Measurements from ENCODE around the gene CCDC181.

DNA sequence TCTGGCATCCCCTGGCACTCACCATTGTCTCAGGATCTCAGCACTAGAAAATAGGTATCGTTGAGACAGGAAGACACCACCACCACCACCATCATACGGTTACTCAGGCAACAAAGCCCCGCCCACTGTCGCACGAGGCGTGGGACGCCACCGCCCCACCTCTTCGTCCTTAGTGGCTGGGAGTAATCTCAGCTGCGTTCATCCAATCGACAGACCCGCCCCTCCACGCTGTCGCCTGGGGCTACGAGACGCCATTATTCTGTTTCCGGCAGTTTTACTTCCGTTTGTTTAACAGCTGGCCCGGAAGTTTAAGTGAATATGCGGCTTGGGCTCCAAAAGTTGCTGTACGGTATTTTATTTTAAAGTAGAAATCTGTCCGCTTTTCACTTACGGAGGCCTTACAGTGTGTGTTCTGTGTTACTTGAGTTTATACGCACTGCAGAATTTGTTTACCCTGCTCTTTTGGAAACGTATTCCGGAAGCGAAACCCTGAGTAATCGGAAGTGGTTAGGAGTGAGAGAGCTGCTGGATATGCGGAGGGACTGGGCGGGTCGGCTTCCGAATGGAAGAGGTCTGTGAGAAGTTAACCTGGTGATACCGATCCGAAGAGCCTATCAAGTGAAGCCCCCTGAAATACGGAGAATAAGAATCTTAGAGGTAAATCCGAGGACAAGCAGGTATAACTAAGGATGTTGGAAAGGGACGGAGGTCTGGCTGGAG is 59.4 kb downstream of the CCDC181 start, which contains the start of the genes BLZF1 and NME7:
- TF ChIP-seq SP1 (IDR thresholded peaks at IDR 0.05; ENCODE audit: low read depth, low read length) = peak; percentile 45; the same call in 1 of the 2 replicates
- TF ChIP-seq, protein P1, sequence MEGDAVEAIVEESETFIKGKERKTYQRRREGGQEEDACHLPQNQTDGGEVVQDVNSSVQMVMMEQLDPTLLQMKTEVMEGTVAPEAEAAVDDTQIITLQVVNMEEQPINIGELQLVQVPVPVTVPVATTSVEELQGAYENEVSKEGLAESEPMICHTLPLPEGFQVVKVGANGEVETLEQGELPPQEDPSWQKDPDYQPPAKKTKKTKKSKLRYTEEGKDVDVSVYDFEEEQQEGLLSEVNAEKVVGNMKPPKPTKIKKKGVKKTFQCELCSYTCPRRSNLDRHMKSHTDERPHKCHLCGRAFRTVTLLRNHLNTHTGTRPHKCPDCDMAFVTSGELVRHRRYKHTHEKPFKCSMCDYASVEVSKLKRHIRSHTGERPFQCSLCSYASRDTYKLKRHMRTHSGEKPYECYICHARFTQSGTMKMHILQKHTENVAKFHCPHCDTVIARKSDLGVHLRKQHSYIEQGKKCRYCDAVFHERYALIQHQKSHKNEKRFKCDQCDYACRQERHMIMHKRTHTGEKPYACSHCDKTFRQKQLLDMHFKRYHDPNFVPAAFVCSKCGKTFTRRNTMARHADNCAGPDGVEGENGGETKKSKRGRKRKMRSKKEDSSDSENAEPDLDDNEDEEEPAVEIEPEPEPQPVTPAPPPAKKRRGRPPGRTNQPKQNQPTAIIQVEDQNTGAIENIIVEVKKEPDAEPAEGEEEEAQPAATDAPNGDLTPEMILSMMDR (IDR thresholded peaks at IDR 0.05; ENCODE audit: control extremely low read depth in 1 of 3, insufficient read depth in 1 of 3, low read depth in 1 of 3, low read length in 3 of 3) = no peak
- TF ChIP-seq POLR2AphosphoS5 (IDR thresholded peaks at IDR 0.05; ENCODE audit: low read depth, low read length) = peak; percentile 8; the same call in 1 of the 2 replicates
